ENCODE data around the gene NPFF.

Gene NPFF

GRCh38 chr12:53514628-53515290, 7.5 kb upstream of the NPFF start:
- DNase-seq (ENCODE audit: low spot score) (no peak), FAIRE-seq (no peak)

- DNase-seq (ENCODE audit: low spot score) (no peak), FAIRE-seq (no peak)
Measured at GRCh38 chr12:53513712-53514410, 6.6 kb upstream of the NPFF start.

GRCh38 chr12:53510181-53510812, 3.0 kb upstream of the NPFF start:
- no peak for FAIRE-seq

GRCh38 chr12:53508534-53509170, 1.4 kb upstream of the NPFF start:
- FAIRE-seq = no peak
- DNase-seq (ENCODE audit: low spot score) = peak; percentile 66

More at GRCh38 chr12:53510181-53510812, 3.0 kb upstream of the NPFF start:
- no peak for DNase-seq (ENCODE audit: low spot score)

- FAIRE-seq = no peak
Measured at GRCh38 chr12:53507603-53507885, 260 bp upstream of the NPFF start.

GRCh38 chr12:53506450-53506785, 866 bp downstream of the NPFF start:
- FAIRE-seq (no peak), DNase-seq (ENCODE audit: low spot score) (no peak)

More at GRCh38 chr12:53507603-53507885, 260 bp upstream of the NPFF start:
- no peak for DNase-seq (ENCODE audit: low spot score)

- no peak for FAIRE-seq
- no peak for DNase-seq (ENCODE audit: low spot score)
Measured at GRCh38 chr12:53505555-53506449, 1.5 kb downstream of the NPFF start.

- FAIRE-seq = no peak
Measured at GRCh38 chr12:53505086-53505485, 2.2 kb downstream of the NPFF start.

GRCh38 chr12:53504004-53504920, 3.0 kb downstream of the NPFF start:
- FAIRE-seq (no peak), DNase-seq (ENCODE audit: low spot score) (no peak)

More at GRCh38 chr12:53505086-53505485, 2.2 kb downstream of the NPFF start:
- peak; percentile 23 for DNase-seq (ENCODE audit: low spot score)

- DNase-seq (ENCODE audit: low spot score) = no peak
- FAIRE-seq = no peak
Measured at GRCh38 chr12:53502983-53503728, 4.1 kb downstream of the NPFF start.

- no peak for DNase-seq (ENCODE audit: low spot score)
Measured at GRCh38 chr12:53502331-53502730, 5.0 kb downstream of the NPFF start.

GRCh38 chr12:53501615-53502181, 5.6 kb downstream of the NPFF start:
- FAIRE-seq (no peak), DNase-seq (ENCODE audit: low spot score) (no peak)

More at GRCh38 chr12:53502331-53502730, 5.0 kb downstream of the NPFF start:
- no peak for FAIRE-seq

GRCh38 chr12:53500776-53501614, 6.3 kb downstream of the NPFF start, which contains the start of gene TARBP2:
TSS of gene TARBP2 (plus strand) at chr12:53501283. CDS start at chr12:53501409, 126 bp downstream.
- peak; percentile 93 for FAIRE-seq
- DNase-seq (ENCODE audit: low spot score) = peak; percentile 98

- no peak for DNase-seq (ENCODE audit: low spot score)
- no peak for FAIRE-seq
Measured at GRCh38 chr12:53500142-53500775, 7.0 kb downstream of the NPFF start.

GRCh38 chr12:53499266-53500141, 7.8 kb downstream of the NPFF start, which contains the start of gene MAP3K12:
TSS of gene MAP3K12 (minus strand) at chr12:53499458. CDS start at chr12:53487391, 12,067 bp downstream.
- no peak for FAIRE-seq

GRCh38 chr12:53498235-53498630, 9.1 kb downstream of the NPFF start:
- FAIRE-seq = no peak
- no peak for DNase-seq (ENCODE audit: low spot score)

More at GRCh38 chr12:53499266-53500141, 7.8 kb downstream of the NPFF start, which contains the start of gene MAP3K12:
- DNase-seq (ENCODE audit: low spot score) = no peak

All from RCC 7860 (cell line).